NCI-H1436 (cell line): ENCODE measurements around the gene SF1.

Experiments used
- DNase-seq: peaks from one replicate; lab custom pipeline; 2025; lab: John Stamatoyannopoulos, UW

Gene SF1

DNA sequence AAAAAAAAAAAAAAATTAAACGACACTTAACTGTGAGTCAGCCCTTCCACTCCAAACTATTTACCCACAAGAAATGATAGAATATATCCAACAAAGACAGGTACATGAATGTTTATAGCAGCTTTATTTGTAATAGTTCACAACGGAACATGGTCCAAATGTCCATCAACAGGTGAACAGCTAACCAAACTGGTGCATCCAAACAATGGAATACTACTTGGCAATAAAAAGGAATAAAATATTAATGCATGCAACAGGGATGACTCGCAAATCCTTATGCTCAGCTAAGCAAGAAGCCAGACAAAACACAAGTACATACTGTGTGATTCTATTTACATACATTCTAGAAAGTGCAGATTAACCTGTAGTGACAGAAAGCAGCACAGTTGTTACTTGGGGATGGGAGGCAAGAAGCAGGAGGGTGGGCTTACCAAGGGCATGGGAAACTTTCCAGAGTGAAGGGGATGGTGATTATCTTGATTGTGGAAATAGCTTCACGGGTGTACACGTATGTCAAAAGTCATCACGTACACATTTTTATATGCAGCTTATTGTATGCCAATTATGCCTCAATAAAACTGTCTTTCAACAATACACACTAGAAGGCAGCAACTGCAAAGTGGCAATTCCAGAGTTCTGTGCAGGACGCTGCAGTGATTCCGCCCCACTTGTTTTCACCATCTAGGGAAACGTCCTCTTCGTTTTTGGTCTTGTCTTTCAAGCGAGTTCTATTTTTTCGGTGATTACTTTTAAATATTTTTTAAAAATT, 6.7 kb upstream of the SF1 start:
- DNase-seq, result no peak

DNA sequence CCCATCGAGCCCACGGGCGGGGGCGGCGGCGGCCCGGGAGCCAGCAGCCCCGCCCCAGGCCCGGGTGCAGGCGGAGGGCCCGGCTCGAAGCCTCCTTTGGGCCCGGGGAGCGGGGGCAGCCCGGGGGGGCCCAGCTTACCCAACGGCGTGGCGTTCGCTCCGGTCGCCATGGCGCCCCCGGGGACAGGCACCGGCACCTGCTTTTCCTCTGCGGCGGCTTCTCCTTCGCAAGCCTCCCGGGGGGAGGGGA, 194 bp downstream of the SF1 start:
- DNase-seq, result no peak

DNA sequence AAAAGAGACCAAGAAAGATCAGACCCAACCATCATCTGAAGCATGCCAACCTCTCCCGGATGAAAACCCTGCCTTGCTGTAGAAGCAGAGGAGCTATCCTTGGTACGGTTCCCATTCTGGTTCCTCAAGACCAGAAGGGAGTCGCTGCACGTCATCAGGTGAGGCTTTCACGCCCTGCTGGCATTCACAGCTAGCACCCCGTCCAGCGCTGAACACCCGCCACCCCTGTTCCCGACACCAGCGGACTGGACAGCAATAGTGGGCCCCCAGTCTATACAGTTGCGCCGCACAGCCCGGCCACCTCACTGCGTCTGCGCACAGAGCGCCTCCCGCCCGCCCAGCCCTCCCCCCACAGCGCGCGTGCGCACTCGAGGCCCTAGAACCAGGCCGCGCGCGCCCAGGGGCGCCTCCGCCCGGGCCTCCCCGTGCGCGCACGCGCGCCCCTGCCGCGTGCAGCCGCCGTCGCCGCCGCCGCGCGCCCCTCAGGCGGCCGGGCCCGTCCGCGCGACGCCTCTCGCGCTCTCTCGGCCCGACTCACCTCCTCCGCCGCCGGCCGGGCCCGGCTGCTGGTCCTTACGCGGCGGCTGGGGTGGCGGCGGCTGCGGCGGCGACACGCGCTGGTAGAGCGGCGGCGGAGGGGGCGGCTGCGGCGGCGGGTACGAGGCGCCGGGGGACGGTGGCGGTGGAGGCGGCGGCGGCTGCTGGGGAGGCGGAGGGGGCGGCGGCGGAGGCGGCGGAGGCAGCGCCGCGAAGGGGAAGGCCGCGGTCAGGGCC, 706 bp downstream of the SF1 start:
- peak; percentile 76 for DNase-seq

- DNase-seq, result no peak
Observed at GRCh38 chr11:64776875-64777274, 1.5 kb downstream of the SF1 start.

GRCh38 chr11:64776425-64776824, 1.9 kb downstream of the SF1 start:
- DNase-seq, result no peak

- DNase-seq, result no peak
Observed at GRCh38 chr11:64774144-64774543, 4.2 kb downstream of the SF1 start.

- no peak for DNase-seq
Observed at GRCh38 chr11:64772303-64773018, 5.9 kb downstream of the SF1 start.

DNA sequence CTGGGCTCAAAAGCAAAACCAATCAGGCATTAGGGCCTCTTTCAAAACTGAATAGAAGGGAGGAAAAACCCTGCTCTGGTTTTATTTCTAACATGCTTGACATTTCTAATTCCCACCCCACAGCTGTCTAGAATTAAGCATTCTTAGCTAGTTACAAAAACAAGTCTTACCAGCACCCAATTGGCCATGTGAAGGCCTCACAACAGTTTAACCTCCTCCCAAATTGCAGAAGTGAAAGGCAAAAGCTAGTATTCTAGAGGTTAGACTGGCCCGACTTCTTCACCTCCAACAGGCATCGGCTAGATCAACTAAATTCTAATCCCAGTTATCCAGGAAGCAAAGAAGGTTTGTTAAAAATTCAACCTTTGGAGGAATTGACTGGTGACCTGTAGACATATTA, 6.5 kb downstream of the SF1 start:
- no peak for DNase-seq

DNA sequence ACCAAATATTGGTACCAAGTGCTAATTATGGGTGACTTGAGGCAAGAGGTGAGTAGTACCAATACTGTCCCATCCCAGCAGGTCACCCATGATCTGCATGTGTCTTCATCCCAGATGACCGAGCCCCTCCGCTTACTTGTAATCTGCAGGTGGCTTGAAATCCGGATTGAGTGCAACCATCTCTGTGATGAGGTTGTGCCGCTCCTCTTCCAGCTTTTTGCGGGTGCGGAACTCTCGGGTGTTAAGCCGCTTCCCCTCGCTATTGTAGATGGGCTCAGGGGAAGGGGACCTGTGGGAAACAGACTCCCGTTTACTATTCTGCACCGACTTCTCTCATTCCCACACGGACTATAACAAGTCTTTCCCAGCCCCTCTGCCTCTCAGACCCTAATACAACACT, 8.2 kb downstream of the SF1 start:
- no peak for DNase-seq

DNA sequence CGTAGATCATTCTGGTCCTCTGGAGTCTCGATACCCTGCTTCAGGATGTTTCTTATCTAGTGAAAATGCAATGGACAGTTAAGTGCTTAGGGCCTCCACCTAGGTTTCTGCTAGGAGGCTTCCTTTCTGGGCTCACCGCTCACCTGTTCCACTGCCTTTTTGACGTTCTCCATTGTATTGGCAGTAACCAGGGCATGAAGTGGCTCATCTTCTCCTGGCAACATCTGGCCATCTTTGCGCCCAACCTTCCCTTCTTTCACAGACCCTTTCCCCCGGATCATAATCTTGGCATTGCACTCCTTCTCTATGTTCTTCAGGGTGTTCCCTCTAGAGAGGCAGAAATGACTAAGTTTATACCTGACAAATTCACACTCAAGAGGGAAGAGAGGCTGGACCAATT, 9.1 kb downstream of the SF1 start:
- DNase-seq, result no peak

- DNase-seq, result no peak
Observed at GRCh38 chr11:64768300-64768694, 10.0 kb downstream of the SF1 start.

DNA sequence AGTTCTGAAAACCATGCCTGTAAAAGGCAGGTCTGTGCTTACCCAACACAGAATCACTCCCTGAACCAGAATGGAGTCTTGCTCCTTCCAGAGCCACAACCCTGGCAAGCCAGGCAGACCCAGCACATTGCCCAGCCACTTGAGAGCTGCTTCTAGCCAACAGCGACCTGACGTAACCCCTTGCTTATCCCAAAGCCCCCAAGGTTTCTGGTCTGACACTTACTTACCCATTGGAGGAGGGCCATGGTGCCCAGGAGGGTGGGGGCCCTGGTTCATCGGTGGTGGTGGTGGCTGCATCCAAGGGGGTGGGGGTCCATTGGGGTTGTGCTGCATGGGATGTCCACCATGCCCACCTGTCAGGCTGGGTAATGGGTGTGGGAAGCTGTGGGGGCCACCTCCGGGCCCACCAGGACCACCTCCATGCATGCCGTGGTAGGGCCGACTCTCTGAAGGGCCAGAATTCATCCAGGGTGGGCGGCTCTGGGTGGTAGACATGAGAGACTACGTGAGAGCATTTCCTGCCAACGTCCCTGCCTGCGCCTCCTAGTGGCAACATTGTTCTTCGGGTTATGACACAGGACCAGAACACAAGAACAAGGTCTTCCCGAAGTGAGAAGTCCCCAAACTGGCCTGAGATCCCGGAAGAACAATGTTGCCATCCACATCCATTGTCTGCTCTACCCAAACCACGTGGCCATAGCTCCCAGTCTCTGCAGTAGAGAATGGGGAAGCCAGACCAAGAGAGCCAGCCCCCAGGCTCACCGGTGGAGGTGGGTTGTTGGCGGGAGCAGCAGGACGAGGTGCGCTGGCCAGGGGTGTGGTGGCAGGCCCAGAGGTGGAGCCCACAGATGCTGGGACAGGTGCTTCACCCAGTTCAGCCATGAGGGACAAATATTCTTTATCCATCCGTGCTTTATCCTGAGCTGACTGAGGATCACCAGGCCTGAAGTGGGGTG, 10.7 kb downstream of the SF1 start:
- peak; percentile 26 for DNase-seq

DNA sequence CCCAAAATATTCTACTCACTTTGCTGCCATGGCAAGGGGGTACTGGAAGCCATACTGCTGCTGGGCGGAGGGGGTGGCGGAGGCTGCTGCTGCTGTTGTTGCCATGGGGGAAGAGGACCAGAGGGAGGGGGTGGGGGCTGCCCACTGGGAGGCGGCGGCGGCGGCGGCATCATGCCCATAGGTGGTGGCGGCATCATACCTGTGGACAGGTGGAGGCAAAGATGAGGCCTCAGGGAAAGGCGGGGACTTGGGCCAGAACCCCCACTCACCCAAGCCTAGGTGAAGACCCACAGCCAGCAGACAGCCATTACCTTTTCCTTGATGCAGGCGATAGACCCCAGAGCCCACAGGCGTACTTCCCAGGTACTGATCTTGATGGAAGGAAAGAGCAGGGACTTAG, 11.5 kb downstream of the SF1 start:
- no peak for DNase-seq

DNA sequence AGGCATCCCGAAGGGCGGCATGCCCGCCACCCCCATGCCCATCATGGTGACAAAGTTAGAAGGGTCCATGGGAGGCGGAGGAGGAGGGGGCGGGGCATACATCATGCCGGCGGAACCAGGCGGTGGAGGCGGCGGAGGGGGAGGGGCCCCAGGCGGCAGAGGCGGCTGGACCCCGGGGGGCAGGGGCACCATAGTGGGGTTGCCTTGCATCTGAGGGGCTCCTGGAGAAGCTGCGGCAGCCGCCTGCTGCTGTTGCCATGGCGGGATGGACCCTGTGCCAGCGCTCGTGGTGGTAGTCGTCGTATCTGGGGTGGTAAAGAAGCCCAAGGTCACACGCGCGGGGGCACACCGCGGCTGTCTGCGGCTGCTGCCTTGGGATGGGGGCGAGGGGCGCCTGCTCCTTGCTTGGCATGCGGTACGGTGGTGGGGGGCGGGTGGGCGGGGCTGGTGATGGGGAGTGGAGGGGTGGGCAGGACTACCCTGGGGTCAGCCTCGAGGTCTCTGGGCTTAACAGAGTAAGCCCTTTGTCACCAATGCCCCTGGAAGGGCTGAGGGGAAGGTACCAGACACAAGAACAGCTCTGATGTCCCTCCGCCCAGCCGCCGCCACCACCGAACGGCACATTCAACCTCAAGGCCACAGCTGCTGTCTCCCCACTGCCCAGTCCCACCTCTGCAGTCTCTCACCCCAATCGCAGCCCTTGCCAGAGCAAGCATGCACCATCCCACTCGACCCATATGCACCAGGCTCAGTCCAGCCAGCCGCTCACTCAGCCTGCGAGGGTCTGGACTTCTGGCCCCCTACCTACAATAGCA, 12.3 kb downstream of the SF1 start:
- DNase-seq, result no peak

GRCh38 chr11:64765291-64765850, 13.0 kb downstream of the SF1 start:
- DNase-seq, result no peak

GRCh38 chr11:64764753-64765152, 13.6 kb downstream of the SF1 start:
- no peak for DNase-seq

DNA sequence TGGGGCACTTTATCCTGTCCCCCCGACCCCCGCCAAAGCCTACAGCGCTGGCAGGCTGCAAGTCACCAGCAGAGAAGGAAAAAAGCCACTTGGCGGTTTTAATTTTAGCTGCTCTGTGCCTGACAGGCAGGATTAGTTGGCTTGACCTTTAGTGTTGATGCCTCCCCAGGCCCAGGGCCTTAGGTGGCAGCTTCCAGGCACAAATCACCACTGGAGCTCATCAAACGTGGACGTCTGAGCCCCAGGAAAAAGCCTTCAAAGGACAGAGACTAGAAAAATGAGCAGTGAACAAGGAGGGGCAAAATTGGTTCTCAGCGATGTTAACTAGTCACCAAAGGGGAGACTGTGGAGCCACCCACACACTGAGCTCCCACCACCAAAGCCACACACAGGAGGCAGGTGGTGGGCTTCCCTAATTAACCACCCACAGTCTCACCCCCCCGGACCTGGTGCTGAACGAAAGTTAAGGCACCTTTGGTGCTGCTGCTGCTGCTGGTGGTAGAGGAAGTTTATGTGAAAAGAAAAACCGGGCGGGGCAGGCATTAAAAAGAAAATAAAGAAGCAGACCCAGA, 14.2 kb downstream of the SF1 start:
- DNase-seq, result no peak

- no peak for DNase-seq
Observed at GRCh38 chr11:64763526-64764039, 14.8 kb downstream of the SF1 start.

DNA sequence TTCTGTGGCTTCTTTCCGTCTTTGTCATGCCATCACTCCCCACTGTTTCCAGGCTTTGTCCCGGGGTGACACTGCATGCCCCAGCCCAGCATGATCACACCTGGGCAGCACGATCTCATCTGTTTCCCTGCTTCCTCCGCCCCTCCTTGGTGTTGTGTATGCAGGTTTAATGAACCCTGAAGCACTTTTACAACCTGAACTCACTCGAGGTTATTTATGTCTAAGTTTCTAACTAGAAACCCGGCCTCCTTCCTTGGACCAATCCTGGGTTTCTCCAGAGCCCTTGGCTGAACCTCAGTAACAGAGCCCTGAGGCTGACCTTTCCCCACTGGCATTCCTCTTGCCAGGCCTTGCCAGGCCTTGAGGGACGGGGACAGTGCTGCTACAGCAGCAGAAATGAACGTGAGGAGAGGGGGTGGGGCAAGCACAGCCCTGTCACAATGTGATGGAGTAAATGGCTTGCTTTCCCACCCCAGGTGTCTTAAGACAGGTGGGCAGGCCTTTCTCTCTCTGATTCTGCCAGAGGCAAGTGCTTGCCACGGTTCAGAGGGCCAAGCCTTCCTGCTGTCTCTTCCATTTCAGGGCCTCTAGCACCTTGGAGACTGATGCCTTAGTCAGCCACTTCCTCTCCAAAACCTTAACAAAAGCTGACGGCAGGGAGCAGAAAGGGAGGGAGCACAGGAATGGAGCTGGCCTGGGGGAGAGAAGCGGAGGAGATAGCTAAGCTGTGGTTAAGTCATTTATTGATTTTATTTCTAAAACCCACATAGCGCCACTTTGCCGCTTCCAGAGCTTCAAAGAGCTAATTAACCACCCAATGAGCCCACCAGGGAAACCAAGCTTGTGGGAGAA, 15.4 kb downstream of the SF1 start:
- DNase-seq, result no peak
